Colonic mucosa (tissue), 4 donors: Measurements from ENCODE around the gene SLC32A1. TPM values are rescaled to one million over a fixed set of nuclear protein-coding genes. Genes with fewer than 3 reads are reported as not detected.

Experiments used
- DNase-seq: peaks from one replicate; pipeline ENCODE4 v3.0.0-alpha.2; 2020
- H3K27ac ChIP-seq: fragments of 200-600 bp; one replicate; pipeline ENCODE4 v1.8.0; 2021
- H3K27me3 ChIP-seq: fragments of 200-600 bp; one replicate; pipeline ENCODE4 v1.8.0; 2021
- H3K36me3 ChIP-seq: fragments of 200-600 bp; one replicate; pipeline ENCODE4 v1.8.0; 2021
- H3K4me1 ChIP-seq: fragments of 200-600 bp; one replicate; pipeline ENCODE4 v1.8.0; 2021; ENCODE audit warnings: mild to moderate bottlenecking
- H3K4me3 ChIP-seq: fragments of 200-600 bp; one replicate; pipeline ENCODE4 v1.8.0; 2021
- H3K9ac ChIP-seq, 2 donors: one replicate each; pipeline ENCODE4 v1.7.0; 2013; ENCODE audit warnings: control low read depth in 2 of 2, low read depth in 2 of 2, low read length in 2 of 2
- H3K9me3 ChIP-seq: fragments of 200-600 bp; one replicate; pipeline ENCODE4 v1.8.0; 2021
- CTCF ChIP-seq: fragments of 200-600 bp; IDR thresholded peaks from one replicate; pipeline ENCODE4 v1.8.0; 2022; ENCODE audit warnings: antibody characterized with exemption, mild to moderate bottlenecking
- intact Hi-C: fragments of 100-400 bp; cut with DNase I; formaldehyde crosslinking; loops from one replicate; pipeline ENCODE4 v1.14.1; 2022
- total RNA-seq, 2 donors: library from RNA; stranded (reverse); fragmentation: NEBNext Ultra II Directional in 1 of 2; extraction: Animal tissue kit (Norgen Biotek cat#: 25700) in 1 of 2; gene quantifications; one replicate each; pipeline ENCODE4 v1.2.1, GENCODE V29; 2021
- donor health status: healthy.
- donor health status: DM: no; HTN: no; CAD: no.
- donor health status: DM: no; HTN: no; CAD: no.

SLC32A1 gene
- total RNA-seq, 2 donors from 2014 or later: not detected

DNA sequence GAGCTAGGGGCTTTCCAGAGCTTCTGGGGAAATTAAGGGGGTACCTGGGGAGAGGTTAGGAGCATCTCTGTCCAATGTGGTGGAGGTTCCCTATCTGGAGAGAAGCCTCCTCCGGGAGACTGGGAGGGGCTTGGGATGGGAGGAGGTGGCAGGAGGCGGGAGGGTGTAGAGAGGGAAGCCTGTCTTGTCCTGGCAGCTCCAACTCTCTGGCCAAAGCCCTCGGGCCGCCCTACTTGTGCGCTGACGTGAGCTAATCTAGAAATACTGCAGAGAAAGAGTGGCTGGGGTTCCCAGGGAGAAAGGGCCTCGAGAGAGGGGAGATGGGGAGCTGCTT is 1.6 kb upstream of the SLC32A1 start:
- Histone ChIP-seq H3K9me3 (no peaks in the 10 kb centered on the region), H3K27me3 (peaks cover 68% of the 10 kb centered on the region), H3K36me3 (no peaks in the 10 kb centered on the region), H3K4me1 (no peaks in the 10 kb centered on the region), H3K27ac (no peak overlapping the region), H3K9ac (no peak overlapping the region), H3K4me3 (no peak overlapping the region)
- intact Hi-C loops: no loop called here
- TF ChIP-seq CTCF: no peak
- no peak for DNase-seq

- Histone ChIP-seq H3K27me3 (peaks cover 74% of the 10 kb centered on the region), H3K36me3 (no peaks in the 10 kb centered on the region), H3K4me3 (no peak overlapping the region), H3K9me3 (no peaks in the 10 kb centered on the region), H3K4me1 (no peaks in the 10 kb centered on the region), H3K9ac (no peak overlapping the region), H3K27ac (no peak overlapping the region)
- no peak for TF ChIP-seq CTCF
- no peak for DNase-seq
- intact Hi-C loops: no loop called here
Measured at GRCh38 chr20:38723017-38723847, 1.1 kb upstream of the SLC32A1 start.

DNA sequence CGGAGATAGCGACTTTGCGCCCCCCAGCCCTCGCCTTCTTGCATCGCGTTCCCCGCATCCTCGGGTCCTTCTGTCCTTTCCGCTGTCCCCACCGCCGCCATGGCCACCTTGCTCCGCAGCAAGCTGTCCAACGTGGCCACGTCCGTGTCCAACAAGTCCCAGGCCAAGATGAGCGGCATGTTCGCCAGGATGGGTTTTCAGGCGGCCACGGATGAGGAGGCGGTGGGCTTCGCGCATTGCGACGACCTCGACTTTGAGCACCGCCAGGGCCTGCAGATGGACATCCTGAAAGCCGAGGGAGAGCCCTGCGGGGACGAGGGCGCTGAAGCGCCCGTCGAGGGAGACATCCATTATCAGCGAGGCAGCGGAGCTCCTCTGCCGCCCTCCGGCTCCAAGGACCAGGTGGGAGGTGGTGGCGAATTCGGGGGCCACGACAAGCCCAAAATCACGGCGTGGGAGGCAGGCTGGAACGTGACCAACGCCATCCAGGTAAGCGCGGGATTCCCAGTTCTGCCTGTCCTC is 401 bp downstream of the SLC32A1 start:
- H3K4me1 ChIP-seq: no peaks in the 10 kb centered on the region
- peaks cover 88% of the 10 kb centered on the region for H3K27me3 ChIP-seq
- TF ChIP-seq CTCF: no peak
- H3K36me3 ChIP-seq: no peaks in the 10 kb centered on the region
- H3K9me3 ChIP-seq: no peaks in the 10 kb centered on the region
- H3K4me3 ChIP-seq: no peak overlapping the region
- no peak for DNase-seq
- H3K27ac ChIP-seq: no peak overlapping the region
- H3K9ac ChIP-seq: no peak overlapping the region
- intact Hi-C loops: no loop called here

DNA sequence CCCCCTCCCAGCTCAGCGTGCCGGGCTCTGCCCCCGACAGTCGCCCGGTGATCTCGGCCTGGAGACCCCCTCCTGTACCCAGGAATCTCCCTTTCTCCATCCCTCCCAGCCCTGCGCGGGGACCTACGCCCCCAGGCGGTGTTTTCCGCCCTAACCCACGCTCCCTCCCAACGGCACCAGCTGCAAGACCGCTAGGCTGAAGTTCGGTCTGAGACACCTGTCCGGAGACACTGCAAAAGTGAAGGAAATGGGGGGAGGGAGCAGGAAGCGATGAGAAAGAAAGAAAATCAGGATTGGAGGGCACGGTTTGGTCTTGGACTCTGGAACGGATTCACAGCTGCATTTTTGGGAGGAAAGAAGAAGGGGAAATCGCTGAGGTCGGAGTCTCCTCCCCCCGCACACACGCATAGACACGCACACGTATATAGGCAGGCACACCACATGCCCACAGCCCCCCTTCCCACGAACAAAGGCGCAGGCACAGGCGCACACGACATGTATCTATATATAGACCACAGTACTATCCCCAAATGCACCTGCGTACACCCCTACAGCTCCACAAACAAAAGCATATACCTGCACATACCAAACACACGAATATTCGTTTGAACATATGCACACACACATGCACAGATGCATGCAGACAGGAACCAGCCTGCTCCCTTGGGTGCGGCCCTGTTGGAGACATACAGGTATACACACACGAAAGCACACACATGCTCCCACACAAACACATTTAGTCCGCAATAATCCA is 1.0 kb downstream of the SLC32A1 start:
- intact Hi-C loops: no loop called here
- H3K9me3 ChIP-seq: no peaks in the 10 kb centered on the region
- H3K27me3 ChIP-seq: peaks cover 94% of the 10 kb centered on the region
- no peaks in the 10 kb centered on the region for H3K36me3 ChIP-seq
- no peak overlapping the region for H3K4me3 ChIP-seq
- H3K9ac ChIP-seq: no peak overlapping the region
- no peak for TF ChIP-seq CTCF
- H3K27ac ChIP-seq: no peak overlapping the region
- no peak for DNase-seq
- H3K4me1 ChIP-seq: no peaks in the 10 kb centered on the region

DNA sequence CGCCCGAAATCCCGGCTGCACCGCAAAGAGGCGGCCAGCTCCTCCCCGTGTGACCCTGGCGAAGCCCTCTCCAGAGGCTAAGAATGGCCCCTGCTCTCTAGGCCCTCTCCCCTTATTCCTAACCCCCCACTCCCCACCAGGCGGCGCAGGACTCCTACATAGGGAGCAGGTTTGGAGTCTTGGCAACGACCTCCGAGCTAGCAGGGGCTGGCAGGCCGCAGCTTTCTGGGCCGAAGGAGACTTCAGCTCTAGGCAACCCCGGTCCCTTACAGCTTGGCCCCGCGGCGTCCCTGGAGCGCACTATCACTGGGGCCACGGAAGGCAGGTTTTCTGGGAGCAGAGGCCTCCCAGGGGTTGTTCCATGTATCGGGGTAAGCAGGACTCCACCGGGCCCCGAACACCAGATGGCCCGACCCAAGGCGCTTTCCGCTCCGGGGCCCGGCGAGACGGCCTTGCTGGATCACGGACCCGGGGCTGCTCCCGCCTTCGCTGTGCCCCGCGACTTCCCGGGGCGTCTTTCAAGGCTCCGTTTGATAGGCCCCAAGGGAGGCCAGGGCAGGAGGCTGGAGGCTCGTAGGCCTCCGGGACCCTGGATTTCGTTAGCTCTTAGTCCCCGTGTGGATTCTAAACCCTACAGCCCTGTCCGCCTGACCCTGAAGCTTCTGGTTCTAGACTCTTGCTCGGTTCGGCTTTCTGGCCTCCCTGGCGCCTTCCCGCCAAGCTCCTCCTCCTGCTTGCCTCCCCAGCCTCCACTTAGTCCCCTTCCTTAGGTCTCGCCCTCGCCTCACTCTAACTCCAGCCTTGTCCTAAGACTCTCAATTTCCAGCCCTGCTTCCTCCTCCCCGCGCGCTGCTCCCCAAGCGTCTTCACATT is 1.9 kb downstream of the SLC32A1 start:
- no peak overlapping the region for H3K9ac ChIP-seq
- H3K4me3 ChIP-seq: no peak overlapping the region
- no peaks in the 10 kb centered on the region for H3K36me3 ChIP-seq
- H3K27me3 ChIP-seq: peaks cover 97% of the 10 kb centered on the region
- DNase-seq: no peak
- no peaks in the 10 kb centered on the region for H3K4me1 ChIP-seq
- intact Hi-C loops: no loop called here
- no peak for TF ChIP-seq CTCF
- H3K27ac ChIP-seq: no peak overlapping the region
- no peaks in the 10 kb centered on the region for H3K9me3 ChIP-seq
